Liver (tissue), 9 donors: Measurements from ENCODE around the gene C3orf38. TPM values are rescaled to one million over a fixed set of nuclear protein-coding genes. Genes with fewer than 3 reads are reported as not detected.

Source experiments
- DNase-seq: peaks from one replicate; pipeline ENCODE4 v3.0.0-alpha.2; 2017; ENCODE audit warnings: low spot score
- H3K27ac ChIP-seq, 2 donors: one replicate each; pipeline ENCODE4 v1.7.0; 2013; ENCODE audit warnings: inconsistent platforms in 2 of 2, low read length in 2 of 2, control low read depth in 1 of 2, low read depth in 1 of 2, mild to moderate bottlenecking in 1 of 2
- H3K27me3 ChIP-seq, 4 donors: one replicate each; pipeline versions ENCODE4 v1.6.1 to v1.7.0; 2013; ENCODE audit warnings: low read length in 3 of 4, inconsistent platforms in 1 of 4, mild to moderate bottlenecking in 1 of 4, moderate library complexity in 1 of 4; ENCODE audit not compliant: control insufficient read depth in 4 of 4, insufficient read depth in 4 of 4
- H3K36me3 ChIP-seq, 4 donors: one replicate each; pipeline versions ENCODE4 v1.6.1 to v1.7.0; 2013; ENCODE audit warnings: low read length in 3 of 4, mild to moderate bottlenecking in 3 of 4, low read depth in 1 of 4, moderate library complexity in 1 of 4; ENCODE audit not compliant: control insufficient read depth in 4 of 4, insufficient read depth in 3 of 4
- H3K4me1 ChIP-seq, 4 donors: one replicate each; pipeline versions ENCODE4 v1.6.1 to v1.7.0; 2013; ENCODE audit warnings: low read length in 3 of 4, mild to moderate bottlenecking in 3 of 4, moderate library complexity in 1 of 4; ENCODE audit not compliant: control insufficient read depth in 4 of 4, insufficient read depth in 4 of 4
- H3K4me3 ChIP-seq, 3 donors: one replicate each; pipeline versions ENCODE4 v1.6.1 to v1.7.0; 2013; ENCODE audit warnings: low read length in 3 of 3, control low read depth in 1 of 3, low read depth in 1 of 3, mild to moderate bottlenecking in 1 of 3
- H3K9ac ChIP-seq, 2 donors: one replicate each; pipeline ENCODE4 v1.7.0; 2013; ENCODE audit warnings: low read length in 2 of 2, mild to moderate bottlenecking in 2 of 2, moderate library complexity in 2 of 2, control low read depth in 1 of 2, low read depth in 1 of 2
- H3K9me3 ChIP-seq, 4 donors: one replicate each; pipeline versions ENCODE4 v1.6.1 to v1.7.0; 2013; ENCODE audit warnings: low read length in 3 of 4; ENCODE audit not compliant: control insufficient read depth in 4 of 4
- ATF3 ChIP-seq: IDR thresholded peaks from 2 replicates; pipeline ENCODE4 v1.6.1; 2016; ENCODE audit warnings: antibody characterized with exemption
- CTCF ChIP-seq: fragments of 150-350 bp; IDR thresholded peaks from 2 replicates; pipeline ENCODE4 v1.5.1; 2017; ENCODE audit warnings: improper control_type of control experiment, low read depth, low read length; ENCODE audit not compliant: missing input control
- EGR1 ChIP-seq, 2 donors: IDR thresholded peaks; 2 replicates each; pipeline ENCODE4 v1.6.1; 2016 to 2018; ENCODE audit warnings: antibody characterized with exemption in 2 of 2, low read depth in 2 of 2
- FOXA1 ChIP-seq: IDR thresholded peaks from 2 replicates; pipeline ENCODE4 v1.6.1; 2016; ENCODE audit warnings: antibody characterized with exemption
- FOXA2 ChIP-seq: IDR thresholded peaks from 2 replicates; pipeline ENCODE4 v1.6.1; 2016; ENCODE audit warnings: antibody characterized with exemption
- GABPA ChIP-seq, 2 donors: IDR thresholded peaks in 1 of 2; conservative IDR thresholded peaks in 1 of 2; 2 replicates each; pipeline ENCODE4 v1.6.1; 2016; ENCODE audit warnings: antibody characterized with exemption in 2 of 2, mild to moderate bottlenecking in 1 of 2, moderate library complexity in 1 of 2
- HNF4A ChIP-seq, 2 donors: conservative IDR thresholded peaks; 2 replicates each; pipeline ENCODE4 v1.6.1; 2016; ENCODE audit warnings: antibody characterized with exemption in 2 of 2, mild to moderate bottlenecking in 2 of 2
- HNF4G ChIP-seq: IDR thresholded peaks from 2 replicates; pipeline ENCODE4 v1.6.1; 2016; ENCODE audit warnings: antibody characterized with exemption
- JUND ChIP-seq, 2 donors: IDR thresholded peaks; 2 replicates each; pipeline ENCODE4 v1.6.1; 2016; ENCODE audit warnings: antibody characterized with exemption in 2 of 2
- MAX ChIP-seq: IDR thresholded peaks from 2 replicates; pipeline ENCODE4 v1.6.1; 2016; ENCODE audit warnings: antibody characterized with exemption
- NR2F2 ChIP-seq: IDR thresholded peaks from 2 replicates; pipeline ENCODE4 v1.6.1; 2016; ENCODE audit warnings: antibody characterized with exemption
- RAD21 ChIP-seq, 2 donors: IDR thresholded peaks; 2 replicates each; pipeline ENCODE4 v1.6.1; 2016; ENCODE audit warnings: antibody characterized with exemption in 2 of 2, mild to moderate bottlenecking in 2 of 2
- REST ChIP-seq: IDR thresholded peaks from 2 replicates; pipeline ENCODE4 v1.6.1; 2016; ENCODE audit warnings: antibody characterized with exemption, mild to moderate bottlenecking
- RXRA ChIP-seq, 2 donors: IDR thresholded peaks; 2 replicates each; pipeline ENCODE4 v1.6.1; 2017 to 2018; ENCODE audit warnings: antibody characterized with exemption in 2 of 2, mild to moderate bottlenecking in 1 of 2
- SP1 ChIP-seq: IDR thresholded peaks from 2 replicates; pipeline ENCODE4 v1.6.1; 2018; ENCODE audit warnings: antibody characterized with exemption, mild to moderate bottlenecking
- TAF1 ChIP-seq: conservative IDR thresholded peaks from 2 replicates; pipeline ENCODE4 v1.6.1; 2016; ENCODE audit warnings: antibody characterized with exemption, mild to moderate bottlenecking
- YY1 ChIP-seq: IDR thresholded peaks from 2 replicates; pipeline ENCODE4 v1.6.1; 2016; ENCODE audit warnings: antibody characterized with exemption, mild to moderate bottlenecking
- ZBTB33 ChIP-seq: IDR thresholded peaks from 2 replicates; pipeline ENCODE4 v1.6.1; 2016; ENCODE audit warnings: antibody characterized with exemption
- WGBS: extraction: QIAGEN DNeasy Blood & Tissue Kit; methylation state at CpG from one replicate; pipeline ENCODE4 v1.1.7; 2013; 5-methylcytosine and 5-hydroxymethylcytosine counted together
- polyA plus RNA-seq, 2 donors: library from polyadenylated mRNA; stranded (reverse) in 1 of 2; unstranded in 1 of 2; fragments of 200-250 nt in 1 of 2; fragments of >200 nt in 1 of 2; fragmentation: Nextera tagmentation in 1 of 2; extraction: Ambion mirVana in 1 of 2; gene quantifications; one replicate each; pipeline versions ENCODE4 v1.2.1 to v1.2.3, GENCODE V29; 2013 to 2015
- total RNA-seq, 2 donors: library from RNA; depleted of rRNA; stranded (reverse); fragments of >200 nt; gene quantifications; one replicate each; pipeline ENCODE4 v1.2.3, GENCODE V29; 2014
- donor health status: healthy.
- donor health status: healthy.
- donor health status: healthy.
- donor health status: healthy.
- donor health status: healthy.

C3orf38 gene
- total and polyA plus RNA-seq, 4 donors: 4.6 to 16.0 (median 8.1) TPM

GRCh38 chr3:88101142-88101541, 48.6 kb upstream of the C3orf38 start:
- H3K9me3 ChIP-seq: no peaks in the 10 kb centered on the region
- no peak overlapping the region for H3K9ac ChIP-seq
- no peak for DNase-seq
- H3K4me1 ChIP-seq: no peaks in the 10 kb centered on the region
- 99% methylated on average over 1 of the region's 1 CpG for WGBS
- H3K27ac ChIP-seq: no peak overlapping the region
- no peaks in the 10 kb centered on the region for H3K27me3 ChIP-seq
- TF ChIP-seq EGR1 (IDR thresholded peaks at IDR 0.05; ENCODE audit: low read depth in 2 of 2) (no peak), JUND (IDR thresholded peaks at IDR 0.05) (no peak), GABPA (IDR thresholded peaks at IDR 0.05 in 1 of 2, conservative IDR thresholded peaks at IDR 0.05 in 1 of 2) (no peak), SP1 (no peak), ZBTB33 (no peak), CTCF (no peak), REST (no peak), RAD21 (IDR thresholded peaks at IDR 0.05) (no peak), MAX (no peak), TAF1 (no peak), FOXA1 (no peak), HNF4G (no peak), FOXA2 (no peak), HNF4A (conservative IDR thresholded peaks at IDR 0.05) (no peak), YY1 (no peak), ATF3 (no peak), NR2F2 (no peak), RXRA (IDR thresholded peaks at IDR 0.05) (no peak)
- peaks cover 0 to 2% (median 0%) of the 10 kb centered on the region in 4 donors for H3K36me3 ChIP-seq
- H3K4me3 ChIP-seq: no peak overlapping the region
